Measurements from ENCODE around the gene THSD4.
"Not testable (repeated sequence)": the region's sequence is repeated elsewhere in the genome, so short reads cannot be mapped to it uniquely, and the experiment has no call there.

The THSD4 gene

GRCh38 chr15:71396536-71397125 is 281.4 kb downstream of the THSD4 start:
- DNase-seq = no peak

GRCh38 chr15:71397377-71397776 is 282.1 kb downstream of the THSD4 start:
- no peak for DNase-seq

- no peak for DNase-seq
Measured at GRCh38 chr15:71400294-71400693, 285.0 kb downstream of the THSD4 start.

- DNase-seq = not testable (repeated sequence)
Measured at GRCh38 chr15:71401728-71402127, 286.5 kb downstream of the THSD4 start.

GRCh38 chr15:71409541-71409940 is 294.3 kb downstream of the THSD4 start:
- DNase-seq = no peak

GRCh38 chr15:71410347-71410746 is 295.1 kb downstream of the THSD4 start:
- DNase-seq = no peak

DNA sequence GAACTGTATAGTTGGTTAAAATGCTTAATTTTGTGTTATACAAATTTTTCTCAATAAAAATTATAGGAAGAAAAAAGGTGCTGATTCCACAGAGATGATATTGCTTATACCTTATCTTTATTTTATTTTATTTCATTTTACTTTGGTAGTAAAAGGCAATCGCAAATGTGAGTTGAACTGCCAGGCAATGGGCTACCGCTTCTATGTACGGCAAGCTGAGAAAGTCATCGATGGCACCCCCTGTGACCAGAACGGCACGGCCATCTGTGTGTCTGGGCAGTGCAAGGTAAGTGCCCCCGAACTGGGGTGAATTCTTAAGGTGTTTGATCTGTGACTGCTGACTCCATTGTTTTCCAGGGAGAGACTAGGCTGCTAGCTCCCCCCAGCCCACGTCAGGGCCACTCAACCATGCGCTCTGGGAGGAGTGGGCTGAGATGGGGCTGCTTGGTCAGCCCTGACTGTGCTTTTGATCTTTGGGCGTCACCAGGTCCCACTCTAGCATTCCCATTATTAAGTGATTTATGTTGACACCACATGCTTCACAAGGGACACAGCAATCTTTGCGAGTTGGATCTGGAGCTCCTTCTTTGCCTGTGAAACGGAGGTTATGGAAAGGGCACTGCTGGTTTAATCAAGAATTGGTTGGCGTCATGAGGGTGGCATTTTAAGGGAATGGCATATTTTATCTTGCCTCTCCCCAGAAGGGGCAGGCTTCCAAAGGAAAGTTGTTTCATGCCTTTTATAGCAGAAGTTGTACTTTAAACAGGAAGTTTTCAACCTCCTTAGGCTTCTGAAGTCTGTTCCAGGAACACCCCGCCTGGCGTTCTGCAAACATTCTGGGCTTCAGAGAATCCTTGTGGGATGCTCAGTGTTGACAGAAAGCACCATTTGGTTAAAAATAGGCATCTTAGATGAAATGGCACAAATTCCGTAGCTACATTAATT is 296.5 kb downstream of the THSD4 start:
- no peak for DNase-seq

GRCh38 chr15:71413419-71413818 is 298.1 kb downstream of the THSD4 start:
- DNase-seq = no peak

- DNase-seq = peak; percentile 69
Measured at GRCh38 chr15:71414853-71415252, 299.6 kb downstream of the THSD4 start.

DNA sequence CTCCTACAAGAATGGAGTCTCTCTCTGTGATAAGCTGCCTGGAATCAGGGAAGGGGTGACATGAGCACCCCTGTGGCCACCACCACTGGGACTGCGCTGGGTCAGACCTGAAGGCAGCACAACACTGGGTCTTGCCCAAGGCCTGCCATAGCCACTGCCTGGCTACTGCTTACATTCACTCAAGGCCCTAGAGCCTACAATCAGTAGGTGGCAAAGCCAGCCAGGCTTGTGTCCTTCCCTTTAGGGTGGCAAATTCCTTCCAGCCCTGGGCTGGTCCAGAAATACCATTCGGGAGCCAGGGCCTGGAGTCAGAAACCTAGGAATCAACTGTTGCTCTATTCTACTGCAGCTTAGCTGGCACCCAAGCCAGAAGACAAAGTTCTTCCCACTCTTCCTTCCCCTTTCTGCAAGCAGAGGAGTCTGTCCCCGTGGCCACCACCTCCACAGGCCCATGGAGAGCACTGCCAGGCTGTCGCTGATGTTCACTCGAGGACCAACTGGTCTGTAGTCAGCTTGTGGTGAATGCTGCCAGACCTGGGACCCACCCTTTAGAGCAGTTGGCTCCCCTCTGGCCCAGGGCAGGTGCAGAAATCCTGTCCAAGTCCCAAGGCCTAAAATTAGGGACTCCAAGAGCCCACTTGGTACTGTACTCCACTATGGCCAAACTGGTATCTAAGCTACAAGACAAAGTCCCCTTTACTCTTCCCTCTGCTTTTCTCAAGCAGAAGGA is 307.4 kb downstream of the THSD4 start:
- DNase-seq = no peak

DNA sequence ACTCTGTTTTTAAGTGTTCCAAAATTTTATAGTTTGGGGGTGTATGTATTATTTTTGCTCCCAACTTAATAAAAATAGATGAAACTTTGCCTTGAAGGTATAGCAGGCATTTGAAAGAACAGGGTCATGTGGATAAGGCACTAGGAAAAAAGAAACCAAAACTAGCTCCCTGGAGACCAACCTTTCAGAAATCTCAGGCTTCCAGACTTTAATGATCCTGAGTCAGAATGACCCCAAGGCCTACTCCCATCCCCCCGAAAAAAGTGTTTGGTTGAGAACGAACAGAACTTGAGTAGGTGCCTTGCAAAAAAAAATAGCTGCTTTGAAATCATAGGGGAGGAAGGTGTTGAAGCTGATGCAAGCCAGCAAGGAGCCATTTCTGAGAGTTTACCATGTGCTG is 309.5 kb downstream of the THSD4 start:
- DNase-seq = no peak

DNA sequence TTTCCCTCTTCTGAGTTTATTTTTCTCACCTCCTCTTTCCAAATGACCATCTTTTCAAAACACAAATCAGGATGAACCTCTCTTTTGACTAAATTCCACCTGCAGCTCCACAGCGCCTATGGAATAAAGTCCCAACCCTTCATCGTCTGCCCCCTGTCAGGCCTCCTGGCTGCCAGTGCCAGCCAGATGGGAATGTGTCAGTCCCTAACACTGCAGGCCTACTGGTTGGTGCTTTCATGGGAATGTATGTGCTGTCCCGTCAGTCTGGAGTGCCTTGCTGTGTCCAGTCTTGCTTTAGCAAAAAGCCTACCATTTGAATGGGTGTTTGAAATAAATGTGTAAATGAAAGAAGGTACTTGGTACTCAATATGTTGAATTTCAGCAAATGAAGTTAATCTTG is 310.1 kb downstream of the THSD4 start:
- no peak for DNase-seq

- no peak for DNase-seq
Measured at GRCh38 chr15:71426792-71427191, 311.5 kb downstream of the THSD4 start.

- peak; percentile 8 for DNase-seq
Measured at GRCh38 chr15:71430782-71431181, 315.5 kb downstream of the THSD4 start.

- no peak for DNase-seq
Measured at GRCh38 chr15:71431343-71432336, 316.4 kb downstream of the THSD4 start.

DNA sequence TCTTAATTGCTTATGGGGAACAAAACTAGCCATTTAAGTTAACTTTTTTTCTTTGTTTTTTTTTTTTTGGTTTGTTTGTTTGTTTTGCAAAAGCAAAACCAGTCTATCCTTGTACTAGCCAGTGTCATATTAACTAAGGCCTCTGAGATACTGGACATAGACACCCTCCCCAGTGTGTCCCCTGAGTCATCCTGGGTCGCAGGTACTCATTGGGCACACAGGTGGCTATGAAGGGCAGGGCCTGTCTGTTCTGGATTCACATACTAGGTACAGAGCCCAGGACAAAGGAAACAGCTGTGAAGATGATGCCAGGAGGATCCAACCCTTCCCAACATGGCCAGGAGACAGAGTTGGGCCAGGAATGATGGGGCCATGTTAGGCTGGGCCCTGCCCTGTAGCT is 318.1 kb downstream of the THSD4 start:
- DNase-seq = no peak

DNA sequence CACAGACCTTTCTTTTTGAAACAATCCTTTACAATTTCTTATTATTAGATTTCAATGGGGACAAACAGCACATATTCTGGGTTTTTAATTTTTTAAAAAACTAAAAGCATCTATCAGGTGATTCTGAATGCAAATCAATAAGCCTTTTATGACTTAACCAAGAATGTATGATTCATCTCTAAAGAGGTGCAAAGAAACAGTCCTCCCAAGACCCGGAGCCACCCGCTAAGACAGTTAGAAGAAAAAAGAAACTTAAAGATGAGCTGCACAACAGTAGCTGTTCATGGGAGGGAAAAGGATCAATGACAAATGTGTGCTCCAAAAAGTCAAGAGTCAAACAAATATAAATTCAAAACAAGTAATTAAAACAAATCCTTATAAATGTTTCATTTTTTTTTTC is 319.5 kb downstream of the THSD4 start:
- no peak for DNase-seq

DNA sequence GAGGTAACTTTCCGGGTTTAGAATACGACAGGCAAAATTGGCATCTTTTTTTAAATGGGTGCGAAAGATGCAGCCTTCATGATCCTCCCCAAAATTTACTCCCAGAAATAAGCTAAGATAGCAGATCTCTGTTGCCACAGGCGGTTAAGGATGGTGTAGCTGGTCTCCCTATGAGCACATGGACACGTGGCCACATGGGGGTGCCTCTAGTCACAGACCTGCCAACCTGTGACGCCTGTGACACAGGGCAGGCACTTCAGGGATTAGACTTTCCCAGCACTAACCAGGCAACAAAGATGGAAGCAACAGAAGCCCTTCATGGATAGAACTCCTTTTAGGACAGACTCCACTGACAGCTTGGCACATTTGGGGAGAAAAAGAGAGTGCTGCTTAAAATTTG is 320.3 kb downstream of the THSD4 start:
- DNase-seq = no peak

- DNase-seq = no peak
Measured at GRCh38 chr15:71436854-71437253, 321.6 kb downstream of the THSD4 start.

DNA sequence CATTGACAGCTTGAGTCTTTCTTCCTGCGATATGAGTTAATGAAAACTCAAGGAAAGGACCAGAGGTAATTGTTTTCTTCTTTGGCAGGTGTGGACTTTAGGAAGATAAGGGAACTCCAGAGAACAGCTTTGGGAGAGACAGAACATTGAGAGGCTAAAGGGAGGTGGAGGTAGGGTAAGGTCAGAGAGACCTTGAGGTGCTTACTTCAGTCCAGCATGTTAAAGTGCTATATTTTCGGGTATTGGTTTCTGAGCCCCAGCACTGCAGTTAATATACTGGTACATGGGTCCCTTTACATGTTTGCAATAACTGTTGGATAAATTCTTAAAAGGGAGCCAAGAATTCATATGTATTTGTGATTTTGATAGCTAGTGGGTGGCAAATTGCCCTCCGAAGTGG is 322.1 kb downstream of the THSD4 start:
- no peak for DNase-seq

GRCh38 chr15:71437919-71438318 is 322.6 kb downstream of the THSD4 start:
- no peak for DNase-seq

GRCh38 chr15:71439478-71439877 is 324.2 kb downstream of the THSD4 start:
- not testable (repeated sequence) for DNase-seq
